ENCODE measurements around the gene FAM124A.
A peak's percentile ranks its signal among the peaks of the same experiment; 100 is the strongest.

The FAM124A gene

GRCh38 chr13:51292000-51292565, 69.9 kb downstream of the FAM124A start:
- intact Hi-C loops (cut with DNase I), result no loop called here
- DNase-seq, result no peak

- intact Hi-C loops (cut with DNase I), result no loop called here
Observed at GRCh38 chr13:51297556-51297955, 75.4 kb downstream of the FAM124A start.

GRCh38 chr13:51298812-51299211, 76.6 kb downstream of the FAM124A start:
- DNase-seq, result no peak
- intact Hi-C loops (cut with DNase I), result no loop called here

More at GRCh38 chr13:51297556-51297955, 75.4 kb downstream of the FAM124A start:
- DNase-seq, result no peak

- intact Hi-C loops (cut with DNase I), result no loop called here
- DNase-seq, result no peak
Observed at GRCh38 chr13:51303063-51303552, 80.9 kb downstream of the FAM124A start.

GRCh38 chr13:51303882-51304281, 81.7 kb downstream of the FAM124A start:
- intact Hi-C loops (cut with DNase I), result no loop called here
- no peak for DNase-seq

GRCh38 chr13:51305271-51305967, 83.2 kb downstream of the FAM124A start:
- intact Hi-C loops (cut with DNase I), result no loop called here
- DNase-seq, result no peak

GRCh38 chr13:51308781-51309180, 86.6 kb downstream of the FAM124A start:
- DNase-seq, result no peak
- intact Hi-C loops (cut with DNase I), result no loop called here

GRCh38 chr13:51311231-51311630, 89.0 kb downstream of the FAM124A start:
- no peak for DNase-seq

GRCh38 chr13:51311957-51312520, 89.8 kb downstream of the FAM124A start:
- intact Hi-C loops (cut with DNase I), result no loop called here
- peak in 2 of 10 donors; percentile 46 to 89 for DNase-seq

More at GRCh38 chr13:51311231-51311630, 89.0 kb downstream of the FAM124A start:
- intact Hi-C loops (cut with DNase I), result no loop called here

GRCh38 chr13:51313619-51314018, 91.4 kb downstream of the FAM124A start:
- intact Hi-C loops (cut with DNase I), result no loop called here
- DNase-seq, result no peak

- intact Hi-C loops (cut with DNase I), result no loop called here
- no peak for DNase-seq
Observed at GRCh38 chr13:51317262-51317661, 95.1 kb downstream of the FAM124A start.

- no peak for DNase-seq
Observed at GRCh38 chr13:51318015-51318414, 95.8 kb downstream of the FAM124A start.

GRCh38 chr13:51318876-51319275, 96.7 kb downstream of the FAM124A start:
- DNase-seq, result no peak
- intact Hi-C loops (cut with DNase I), result no loop called here

More at GRCh38 chr13:51318015-51318414, 95.8 kb downstream of the FAM124A start:
- intact Hi-C loops (cut with DNase I), result no loop called here

- intact Hi-C loops (cut with DNase I), result no loop called here
Observed at GRCh38 chr13:51321836-51322235, 99.6 kb downstream of the FAM124A start.

GRCh38 chr13:51322826-51323225, 100.6 kb downstream of the FAM124A start:
- no peak for DNase-seq
- intact Hi-C loops (cut with DNase I), result no loop called here

More at GRCh38 chr13:51321836-51322235, 99.6 kb downstream of the FAM124A start:
- no peak for DNase-seq

- intact Hi-C loops (cut with DNase I), result no loop called here
- DNase-seq, result no peak
Observed at GRCh38 chr13:51323824-51324511, 101.8 kb downstream of the FAM124A start.

GRCh38 chr13:51324714-51325420, 102.7 kb downstream of the FAM124A start:
- intact Hi-C loops (cut with DNase I), result no loop called here
- peak in 9 of 10 donors; percentile 20 to 93 (median 48) for DNase-seq

GRCh38 chr13:51325837-51326236, 103.6 kb downstream of the FAM124A start:
- DNase-seq, result peak in 8 of 10 donors; percentile 32 to 94 (median 63)
- intact Hi-C loops (cut with DNase I), result no loop called here

GRCh38 chr13:51326777-51327176, 104.6 kb downstream of the FAM124A start:
- no peak for DNase-seq

GRCh38 chr13:51327961-51328360, 105.8 kb downstream of the FAM124A start:
- DNase-seq, result no peak
- intact Hi-C loops (cut with DNase I), result no loop called here

More at GRCh38 chr13:51326777-51327176, 104.6 kb downstream of the FAM124A start:
- intact Hi-C loops (cut with DNase I), result no loop called here

All from posterior cingulate gyrus (tissue), 11 donors.